PC-3 (cell line): ENCODE data around the gene GFER.
"Not testable (repeated sequence)": the region's sequence is repeated elsewhere in the genome, so short reads cannot be mapped to it uniquely, and the experiment has no call there.

Experiments
- CTCF ChIP-seq: fragments of 300-600 bp; sonication (generic); conservative IDR thresholded peaks from 2 replicates; pipeline ENCODE4 v1.5.1; 2017; ENCODE audit warnings: antibody characterized with exemption, low read depth, mild to moderate bottlenecking, low read length
- EZH2 ChIP-seq: fragments of 300-600 bp; sonication (generic); IDR thresholded peaks from one replicate; pipeline ENCODE4 v1.6.1; 2017; ENCODE audit warnings: antibody characterized with exemption, mild to moderate bottlenecking, low read length; ENCODE audit not compliant: unreplicated experiment
- EZH2phosphoT487 ChIP-seq: fragments of 300-600 bp; sonication (generic); IDR thresholded peaks from 2 replicates; pipeline ENCODE4 v1.6.1; 2018; ENCODE audit warnings: mild to moderate bottlenecking, antibody characterized with exemption, low read length, borderline replicate concordance

DNA sequence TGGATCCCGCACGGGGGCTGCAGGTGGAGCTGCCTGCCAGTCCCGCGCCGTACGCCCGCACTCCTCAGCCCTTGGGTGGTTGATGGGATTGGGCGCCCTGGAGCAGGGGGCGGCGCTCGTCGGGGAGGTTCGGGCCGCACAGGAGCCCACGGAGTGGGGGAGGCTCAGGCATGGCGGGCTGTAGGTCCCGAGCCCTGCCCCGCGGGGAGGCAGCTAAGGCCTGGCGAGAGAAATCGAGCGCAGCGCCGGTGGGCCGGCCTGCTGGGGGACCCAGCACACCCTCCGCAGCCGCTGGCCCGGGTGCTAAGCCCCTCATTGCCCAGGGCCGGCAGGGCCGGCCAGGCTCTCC, 25.9 kb upstream of the GFER start:
- TF ChIP-seq CTCF, EZH2, EZH2phosphoT487: not testable (repeated sequence)
